GM12864 (cell line): ENCODE measurements around the gene RERE.
A peak's percentile ranks its signal among the peaks of the same experiment; 100 is the strongest.

Experiments
- DNase-seq: peaks from one replicate; pipeline ENCODE4 v3.0.0-alpha.2; 2011; ENCODE audit warnings: low read depth
- H3K4me3 ChIP-seq: 2 replicates; pipeline ENCODE4 v1.5.1; 2011; ENCODE audit warnings: mild to moderate bottlenecking, low read depth, low read length, control low read depth
- TF ChIP-seq, protein P1 (sequence below): IDR thresholded peaks from 2 replicates; pipeline ENCODE4 v1.5.1; 2011; ENCODE audit warnings: low read depth, mild to moderate bottlenecking, moderate library complexity, low read length, control low read depth, inconsistent platforms; ENCODE audit errors: missing control alignments

The RERE gene

DNA sequence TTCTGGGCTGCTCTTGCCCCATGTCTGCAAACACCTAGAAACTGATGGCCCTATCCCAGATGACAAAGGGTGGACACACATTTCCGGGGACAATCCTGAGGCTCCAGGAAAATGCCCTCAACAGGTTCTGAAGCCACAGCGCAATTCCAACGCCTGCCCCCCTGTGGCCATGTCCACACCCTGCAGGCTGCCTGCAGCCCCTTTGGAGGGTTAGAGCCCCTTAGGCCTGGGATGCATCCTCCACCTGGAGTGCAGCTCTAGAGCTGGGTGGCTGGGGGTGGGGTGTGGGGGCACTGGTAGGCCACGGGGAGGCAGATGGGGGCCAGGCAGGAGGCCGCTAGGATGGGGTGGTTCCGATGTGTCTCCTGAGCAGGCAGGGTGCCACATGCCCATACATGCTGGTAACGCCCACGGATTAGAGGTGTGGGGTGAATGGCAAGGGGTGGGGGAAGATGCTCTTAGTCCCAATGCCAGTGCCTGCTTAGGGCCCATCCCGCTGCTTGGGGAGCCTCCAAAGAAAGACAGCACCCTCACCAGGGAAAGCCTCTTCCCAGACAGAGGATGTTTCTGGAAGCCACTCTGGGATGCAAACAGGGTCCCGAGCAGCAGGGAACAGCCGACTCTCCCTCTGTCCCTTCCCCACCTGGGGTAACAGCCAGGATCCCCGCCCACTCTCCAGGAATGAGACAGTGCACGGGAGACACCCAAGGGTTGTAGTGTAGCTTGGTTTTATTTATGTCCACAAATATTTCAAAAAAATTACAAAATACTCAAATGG is 465.6 kb downstream of the RERE start:
- H3K4me3 ChIP-seq = no peak overlapping the region
- DNase-seq = no peak

DNA sequence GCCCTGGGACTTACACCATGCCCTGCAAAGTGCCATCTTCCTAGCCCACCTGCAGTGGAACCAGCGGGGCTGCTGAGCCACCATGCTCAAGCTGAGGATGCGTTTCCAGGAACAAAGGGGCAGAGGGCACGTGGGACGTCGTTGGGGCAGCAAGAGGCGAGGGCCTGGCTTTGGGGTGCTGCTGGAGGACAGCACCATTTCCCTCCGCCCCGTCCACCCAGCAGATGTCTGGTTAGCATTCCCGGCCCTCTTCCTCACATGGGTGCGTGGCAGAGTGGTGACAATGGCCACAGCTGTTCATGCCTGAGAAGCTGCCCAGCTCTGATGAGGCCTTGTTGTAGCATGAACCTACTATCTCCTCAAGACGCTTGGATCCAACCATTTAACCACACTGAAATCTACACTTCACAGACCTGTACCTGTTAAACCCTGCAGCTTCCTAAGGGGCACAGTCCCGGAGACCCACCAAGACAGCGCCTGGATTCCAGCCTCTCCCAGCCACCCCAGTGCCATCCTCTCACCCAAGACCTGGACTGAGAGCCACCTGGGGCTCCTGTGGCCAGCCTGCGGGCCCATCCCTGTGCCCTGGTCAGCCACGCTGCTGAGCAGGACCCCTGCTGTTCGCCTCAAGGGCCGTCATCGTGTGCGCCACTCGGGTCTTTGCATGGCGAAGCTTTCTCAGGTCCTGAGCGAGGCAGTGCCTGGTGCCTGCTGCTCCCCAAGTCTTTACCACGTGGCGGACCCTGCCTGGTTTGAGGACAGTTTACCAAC is 466.3 kb downstream of the RERE start:
- H3K4me3 ChIP-seq = no peak overlapping the region
- DNase-seq = no peak
- TF ChIP-seq, protein P1, sequence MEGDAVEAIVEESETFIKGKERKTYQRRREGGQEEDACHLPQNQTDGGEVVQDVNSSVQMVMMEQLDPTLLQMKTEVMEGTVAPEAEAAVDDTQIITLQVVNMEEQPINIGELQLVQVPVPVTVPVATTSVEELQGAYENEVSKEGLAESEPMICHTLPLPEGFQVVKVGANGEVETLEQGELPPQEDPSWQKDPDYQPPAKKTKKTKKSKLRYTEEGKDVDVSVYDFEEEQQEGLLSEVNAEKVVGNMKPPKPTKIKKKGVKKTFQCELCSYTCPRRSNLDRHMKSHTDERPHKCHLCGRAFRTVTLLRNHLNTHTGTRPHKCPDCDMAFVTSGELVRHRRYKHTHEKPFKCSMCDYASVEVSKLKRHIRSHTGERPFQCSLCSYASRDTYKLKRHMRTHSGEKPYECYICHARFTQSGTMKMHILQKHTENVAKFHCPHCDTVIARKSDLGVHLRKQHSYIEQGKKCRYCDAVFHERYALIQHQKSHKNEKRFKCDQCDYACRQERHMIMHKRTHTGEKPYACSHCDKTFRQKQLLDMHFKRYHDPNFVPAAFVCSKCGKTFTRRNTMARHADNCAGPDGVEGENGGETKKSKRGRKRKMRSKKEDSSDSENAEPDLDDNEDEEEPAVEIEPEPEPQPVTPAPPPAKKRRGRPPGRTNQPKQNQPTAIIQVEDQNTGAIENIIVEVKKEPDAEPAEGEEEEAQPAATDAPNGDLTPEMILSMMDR = no peak

More for the DNA sequence above, 465.6 kb downstream of the RERE start:
- TF ChIP-seq, protein P1 = peak; percentile 76

DNA sequence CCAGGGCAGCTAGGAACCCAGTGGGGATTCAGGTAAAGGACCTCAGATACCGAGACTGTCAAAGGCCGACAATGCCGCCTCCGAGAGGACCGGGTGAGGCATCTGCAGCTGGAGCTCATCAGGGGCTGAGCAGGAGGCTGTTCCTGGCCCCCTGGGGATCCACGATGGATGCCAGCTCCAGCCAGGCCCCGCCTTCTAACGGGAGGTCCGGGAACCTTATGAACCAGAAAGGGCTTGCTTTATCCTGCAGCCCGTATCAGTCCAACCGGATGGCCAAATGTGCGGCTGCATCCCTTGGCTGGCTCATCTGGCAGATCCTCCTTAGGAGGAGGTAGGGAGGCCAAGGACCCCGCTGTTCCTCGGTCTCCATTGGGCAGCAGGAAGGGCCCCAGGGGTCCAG is 467.5 kb downstream of the RERE start:
- TF ChIP-seq, protein P1 = no peak
- no peak for DNase-seq
- H3K4me3 ChIP-seq = no peak overlapping the region

DNA sequence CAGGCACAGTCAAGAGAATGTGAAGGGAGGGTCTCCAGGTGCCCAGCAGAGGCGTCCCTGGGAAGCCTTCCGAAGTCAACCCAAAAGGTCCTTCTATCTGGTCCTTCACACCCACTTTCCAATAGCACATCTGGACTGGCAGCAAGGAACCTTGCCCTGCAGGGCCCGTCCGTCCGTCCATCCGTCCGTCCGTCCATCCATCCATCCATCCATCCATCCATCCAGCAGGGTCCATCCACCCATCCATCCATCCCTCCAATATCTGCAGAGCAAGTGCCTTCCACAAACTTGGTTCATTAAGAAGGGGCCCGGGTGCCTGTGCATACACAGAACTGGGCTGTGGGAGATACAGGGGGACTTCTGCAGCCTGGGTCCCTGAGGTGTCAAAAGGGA is 468.0 kb downstream of the RERE start:
- DNase-seq = no peak
- TF ChIP-seq, protein P1 = no peak
- H3K4me3 ChIP-seq = no peak overlapping the region

DNA sequence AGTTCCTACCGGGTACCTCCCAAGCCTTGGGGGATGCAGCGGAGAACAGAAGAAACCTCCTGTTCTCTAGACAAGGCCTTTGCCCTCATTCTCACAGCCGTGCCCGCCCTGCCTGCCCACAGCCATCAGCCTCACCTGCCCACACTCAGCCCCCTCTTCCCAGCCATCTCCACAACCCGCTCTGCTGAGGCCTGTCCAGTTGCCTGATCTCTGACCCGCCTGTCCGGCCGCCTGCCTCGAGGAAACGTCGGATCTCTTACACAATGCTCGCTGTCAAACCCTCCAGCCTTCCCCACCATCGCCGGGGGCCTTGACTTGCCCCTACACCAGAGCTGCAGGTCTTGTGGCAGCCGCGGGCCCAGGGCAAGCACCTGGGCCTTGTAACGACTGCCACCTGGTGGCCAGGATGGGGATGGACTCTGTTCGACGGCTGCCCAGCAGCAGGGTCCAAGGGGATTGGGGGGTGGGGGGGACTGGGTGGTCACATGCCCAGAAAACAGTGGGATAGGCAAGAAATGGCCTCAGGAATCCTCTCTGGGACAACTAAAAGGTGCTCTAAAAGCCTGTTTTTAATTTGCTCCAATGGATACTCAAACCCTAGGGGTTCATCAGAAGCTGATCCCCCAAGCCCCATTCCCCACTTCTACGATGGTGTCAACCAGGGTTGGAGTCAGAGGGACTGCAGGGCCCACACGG is 468.5 kb downstream of the RERE start:
- no peak overlapping the region for H3K4me3 ChIP-seq
- DNase-seq = peak; percentile 13
- TF ChIP-seq, protein P1 = peak; percentile 82

DNA sequence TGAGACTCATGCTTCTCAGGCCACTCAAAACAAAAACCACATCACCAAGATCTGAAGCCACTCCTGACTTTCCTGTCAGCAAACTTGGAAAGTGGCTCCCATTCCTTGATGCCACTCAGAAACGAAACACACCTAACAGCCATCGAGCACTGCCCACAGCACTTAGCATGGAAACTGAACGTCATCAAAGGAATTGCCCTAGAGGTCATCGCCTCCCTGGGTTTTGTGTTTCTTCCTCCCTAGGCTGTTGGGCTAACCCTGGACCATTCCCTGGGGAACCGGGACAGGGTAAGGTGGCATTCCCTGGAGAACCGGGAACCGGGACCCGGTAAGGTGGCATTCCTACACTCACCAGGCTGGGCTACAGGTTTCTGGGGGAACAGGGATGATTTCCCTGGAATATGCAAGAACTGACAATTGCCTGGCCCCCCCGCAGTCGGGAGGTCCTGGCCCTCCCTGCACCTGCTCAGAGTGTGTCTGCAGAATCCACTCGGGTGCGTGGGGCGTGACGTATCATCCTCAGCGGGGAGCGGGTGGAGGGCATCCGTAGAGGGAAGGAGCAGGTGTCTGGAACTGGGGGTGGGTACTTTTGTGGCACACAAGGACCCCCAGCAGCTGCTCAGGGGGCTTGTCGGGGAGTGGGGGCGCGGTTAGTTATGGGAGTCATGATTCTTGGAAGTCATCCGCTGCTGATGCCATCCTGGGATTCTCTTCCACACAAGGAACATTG is 469.2 kb downstream of the RERE start:
- TF ChIP-seq, protein P1 = no peak
- DNase-seq = no peak
- no peak overlapping the region for H3K4me3 ChIP-seq
